Activated CD8-positive, alpha-beta memory T cell treated with anti-CD3 and anti-CD28 coated beads, Interleukin-2, amount 50 U/mL, for 48 hours (primary cell): Measurements from ENCODE around the gene QPCTL.

Experiments
- DNase-seq: peaks from one replicate; pipeline ENCODE4 v3.0.0-alpha.2; 2020

Gene QPCTL

GRCh38 chr19:45692187-45693105, at the start of gene QPCTL:
TSS of gene QPCTL (plus strand) at chr19:45692666. CDS start at chr19:45692704, 38 bp downstream.
- peak; percentile 94 for DNase-seq

DNA sequence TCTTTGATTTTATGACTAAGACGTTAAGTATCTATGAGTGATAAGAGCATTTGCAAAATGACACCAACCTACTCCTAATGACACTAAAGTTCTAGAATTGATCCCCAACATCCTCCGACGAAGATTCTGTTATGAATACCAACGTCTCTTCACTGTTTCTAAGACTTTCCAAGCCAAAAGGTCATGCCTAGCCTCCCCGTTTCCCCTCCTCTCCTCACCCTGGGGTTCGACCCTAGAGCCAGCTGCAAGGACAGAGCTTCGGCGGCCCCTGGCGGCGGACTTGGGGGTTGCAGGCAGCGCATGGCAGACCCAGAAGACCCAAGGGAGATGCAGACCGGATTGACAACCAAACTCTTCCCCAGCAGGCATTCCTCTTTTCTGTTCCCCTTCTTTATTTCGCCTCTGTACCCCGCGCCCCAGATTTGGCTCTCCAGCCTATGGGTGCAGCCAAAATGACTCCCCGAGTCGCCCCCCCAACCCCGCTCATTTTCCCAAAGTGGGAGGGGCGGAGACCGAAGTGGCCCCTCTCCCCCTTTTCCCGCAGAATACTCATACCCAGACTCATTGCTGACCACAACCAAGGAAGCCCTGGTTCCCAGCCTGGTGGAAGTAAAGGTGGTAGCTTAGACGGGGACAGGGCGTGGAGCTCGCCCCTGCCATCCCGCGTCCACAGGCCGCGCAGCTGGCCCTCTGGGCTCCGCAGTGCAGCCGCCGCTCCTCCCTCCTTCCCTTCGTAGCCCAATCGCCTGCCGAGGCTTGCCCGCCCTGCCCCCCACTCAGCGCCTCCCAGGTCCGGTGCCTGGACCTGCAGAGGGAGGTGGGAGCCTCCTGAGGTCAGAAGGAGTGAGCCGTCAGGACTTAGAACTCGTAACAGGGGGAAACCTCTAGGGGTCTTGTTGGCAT, 49.2 kb upstream of the QPCTL start:
- DNase-seq, result peak; percentile 99

GRCh38 chr19:45643927-45644771, 48.3 kb upstream of the QPCTL start:
- DNase-seq, result no peak

DNA sequence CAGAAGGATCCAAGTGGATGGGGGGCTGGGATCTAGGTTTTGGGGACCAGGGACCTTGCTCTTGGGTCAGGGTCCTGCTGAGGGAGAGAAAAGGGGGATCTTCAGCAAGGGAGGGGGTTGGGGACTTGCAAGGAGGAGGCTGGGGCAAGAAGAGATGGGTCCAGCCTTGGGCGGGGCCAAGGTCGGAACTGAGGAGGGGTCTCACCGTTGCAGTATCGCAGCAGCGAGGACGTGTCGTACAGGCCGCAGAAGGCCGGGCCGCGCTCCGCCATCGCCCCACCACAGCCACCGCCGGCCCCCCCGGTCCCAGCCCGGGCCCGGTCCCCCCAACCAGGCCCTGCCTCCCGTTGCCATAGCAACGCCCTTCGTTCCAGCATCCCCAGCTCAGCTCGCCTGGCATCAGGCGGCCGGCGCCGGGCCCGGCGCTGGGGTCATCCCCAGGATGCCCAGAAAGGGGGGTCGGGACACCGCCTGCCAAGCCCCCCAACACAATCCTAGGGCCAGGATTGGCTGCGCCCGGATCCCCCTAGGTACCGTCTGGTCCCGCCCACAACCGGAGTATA, 47.3 kb upstream of the QPCTL start:
- DNase-seq, result no peak

DNA sequence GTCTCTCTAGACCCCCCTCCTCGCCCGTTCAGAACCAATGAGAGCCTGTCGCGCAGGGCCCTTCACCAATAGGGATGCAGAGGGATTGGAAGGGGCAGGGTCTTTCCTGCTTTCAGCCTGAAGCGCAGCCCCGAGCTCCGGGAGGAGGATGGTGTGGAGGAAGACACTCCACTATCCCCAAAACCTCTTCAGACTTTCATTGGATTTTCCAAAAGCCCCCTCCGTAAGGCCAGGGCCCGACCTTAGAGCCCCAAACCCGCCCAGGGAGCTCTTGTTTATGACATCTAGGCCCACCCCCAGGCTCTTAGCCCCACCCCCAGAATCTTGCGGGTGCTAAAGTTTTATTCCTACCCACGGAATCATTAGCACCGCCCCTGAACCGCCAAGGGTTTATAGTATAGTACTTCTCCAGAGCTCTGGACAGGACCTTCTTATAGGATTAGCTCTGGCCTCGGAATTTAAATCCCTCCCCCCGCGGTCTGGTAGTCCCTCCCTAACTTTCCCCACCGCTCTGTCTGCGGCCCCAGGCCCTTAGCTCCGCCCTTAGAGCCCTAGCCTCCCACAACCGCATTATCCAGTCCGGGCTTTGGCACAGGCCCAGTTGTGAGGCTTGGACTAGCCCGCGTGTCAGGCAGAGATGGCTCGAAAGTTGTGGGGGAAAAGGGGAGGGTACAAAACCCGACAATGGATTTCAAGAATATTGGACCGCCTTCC, 46.7 kb upstream of the QPCTL start:
- DNase-seq, result peak; percentile 87

DNA sequence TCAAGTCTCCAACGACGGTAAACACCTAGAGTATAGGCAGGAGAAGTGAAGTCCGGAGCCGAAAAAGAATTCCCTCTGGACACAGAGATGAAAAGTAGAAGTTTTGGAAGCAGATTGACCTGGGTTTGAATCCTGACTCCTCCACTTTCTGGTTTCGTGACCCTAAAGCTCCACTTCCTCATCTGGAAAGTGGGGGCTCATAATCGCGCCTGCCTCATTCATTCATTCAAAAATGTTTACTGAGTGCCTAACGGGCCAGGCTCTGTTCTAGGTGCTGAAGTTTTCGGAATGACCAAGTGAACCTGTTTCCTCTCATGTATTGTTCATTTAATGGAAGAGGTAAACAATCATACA, 46.1 kb upstream of the QPCTL start:
- no peak for DNase-seq

DNA sequence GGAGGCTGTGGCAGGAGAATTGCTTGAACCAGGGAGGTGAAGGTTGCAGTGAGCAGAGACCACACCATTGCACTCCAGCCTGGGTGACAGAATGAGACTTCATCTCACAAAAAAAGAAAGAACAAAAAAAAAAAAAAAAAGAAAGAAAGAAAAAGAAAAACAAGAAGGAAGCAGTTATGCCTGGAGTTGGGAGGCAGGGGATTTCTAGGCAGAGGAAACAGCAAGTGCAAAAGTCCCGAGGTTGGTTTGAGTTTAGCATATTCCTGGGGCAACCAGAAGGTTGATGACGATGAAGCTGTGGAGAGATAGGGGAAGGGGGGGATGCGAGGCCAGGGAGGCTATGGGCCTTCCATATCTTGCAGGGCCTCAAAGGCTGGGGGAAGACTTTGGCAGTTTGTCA, 41.7 kb upstream of the QPCTL start:
- no peak for DNase-seq

GRCh38 chr19:45653634-45654033, 38.8 kb upstream of the QPCTL start:
- DNase-seq, result no peak

- no peak for DNase-seq
Measured at GRCh38 chr19:45655073-45655472, 37.4 kb upstream of the QPCTL start.

DNA sequence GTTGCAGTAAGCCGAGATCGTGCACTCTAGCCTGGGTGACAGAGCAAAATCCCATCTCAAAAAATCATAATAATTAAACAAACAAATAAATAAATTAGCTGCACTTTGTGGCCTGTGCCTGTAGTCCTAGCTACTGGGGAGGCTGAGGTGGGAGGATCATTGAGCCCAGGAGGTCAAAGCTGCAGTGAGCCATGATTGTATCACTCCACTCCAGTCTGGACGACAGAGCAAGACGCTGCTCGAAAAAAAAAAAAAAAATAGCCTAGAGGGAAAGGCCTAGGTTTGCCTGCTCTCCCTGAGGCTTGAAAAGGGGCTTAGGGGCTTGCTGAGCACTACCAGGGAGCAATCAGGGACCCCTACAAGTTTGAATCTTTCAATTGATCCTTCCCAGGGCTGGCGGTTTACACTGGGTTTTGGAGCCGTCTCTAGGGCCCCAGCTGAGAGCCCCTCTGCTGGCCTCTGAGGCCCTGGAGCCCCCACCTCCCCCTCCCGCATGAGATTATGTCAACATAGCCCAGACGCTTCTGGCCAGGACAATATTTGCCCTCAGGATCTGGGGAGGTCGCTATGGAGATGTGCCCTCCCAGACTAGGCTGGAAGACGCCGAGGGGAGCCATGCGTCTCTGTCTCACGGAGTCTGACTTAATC, 34.8 kb upstream of the QPCTL start:
- DNase-seq, result no peak

- no peak for DNase-seq
Measured at GRCh38 chr19:45659096-45659729, 33.3 kb upstream of the QPCTL start.

GRCh38 chr19:45660636-45661035, 31.8 kb upstream of the QPCTL start:
- DNase-seq, result no peak

DNA sequence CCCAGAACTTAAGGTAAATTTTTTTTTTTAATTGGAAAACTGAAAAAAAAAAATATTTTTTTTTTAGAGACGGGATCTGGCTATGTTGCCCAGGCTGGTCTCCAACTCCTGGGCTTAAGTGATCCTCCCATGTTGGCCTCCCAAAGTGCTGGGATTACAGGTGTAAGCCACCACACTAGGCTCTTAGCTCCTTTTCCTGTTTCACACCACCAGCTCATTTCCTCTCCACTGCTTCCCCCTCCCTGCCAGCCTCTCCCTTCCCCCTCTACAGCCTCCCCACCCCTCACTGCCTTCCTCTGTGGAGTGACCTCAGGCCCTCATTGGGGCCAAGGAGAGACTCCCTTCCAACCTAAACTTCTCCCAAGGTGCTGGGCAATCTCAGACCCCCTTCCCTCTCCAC, 28.7 kb upstream of the QPCTL start:
- DNase-seq, result no peak

- no peak for DNase-seq
Measured at GRCh38 chr19:45664575-45664974, 27.9 kb upstream of the QPCTL start.

DNA sequence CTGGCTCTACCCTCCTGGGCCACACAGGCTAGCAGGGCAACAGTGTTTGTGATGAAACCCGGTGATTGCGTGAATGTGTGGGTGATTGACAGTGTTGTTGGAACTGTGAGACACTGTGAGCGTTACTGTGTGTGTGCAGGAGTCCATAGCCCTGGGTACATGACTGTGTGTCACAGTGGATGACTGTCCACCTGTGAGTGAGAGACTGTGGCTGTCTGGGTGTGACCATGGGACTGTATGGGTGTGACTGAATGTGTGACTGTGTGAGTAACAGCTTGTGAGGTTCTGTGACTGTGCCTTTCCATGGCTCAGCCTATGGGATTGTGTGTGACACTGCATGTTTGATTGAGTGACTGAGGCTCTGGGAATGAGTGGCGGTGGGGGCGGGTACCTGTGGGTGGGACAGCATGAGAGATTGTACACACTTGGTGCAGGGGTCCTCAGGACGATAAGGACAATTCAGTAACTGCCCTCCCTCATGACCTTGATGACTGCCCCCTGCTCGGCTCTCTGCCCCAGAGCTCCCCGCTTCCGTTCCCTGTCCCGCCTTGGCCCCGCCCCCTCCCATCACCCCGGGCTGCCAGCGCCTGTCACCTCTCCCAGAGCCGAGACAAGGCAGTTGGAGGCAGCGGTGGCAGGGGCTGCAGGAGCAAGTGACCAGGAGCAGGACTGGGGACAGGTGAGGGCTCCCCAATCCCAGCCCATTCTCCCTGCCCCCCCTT, 24.7 kb upstream of the QPCTL start, which contains the start of gene GIPR:
TSS of gene GIPR (plus strand) at position 602 of the 722 bp plus-strand sequence. CDS start 1,300 bp downstream, outside the sequence.
- peak; percentile 85 for DNase-seq

GRCh38 chr19:45668342-45668871, 24.1 kb upstream of the QPCTL start:
- DNase-seq, result peak; percentile 65

DNA sequence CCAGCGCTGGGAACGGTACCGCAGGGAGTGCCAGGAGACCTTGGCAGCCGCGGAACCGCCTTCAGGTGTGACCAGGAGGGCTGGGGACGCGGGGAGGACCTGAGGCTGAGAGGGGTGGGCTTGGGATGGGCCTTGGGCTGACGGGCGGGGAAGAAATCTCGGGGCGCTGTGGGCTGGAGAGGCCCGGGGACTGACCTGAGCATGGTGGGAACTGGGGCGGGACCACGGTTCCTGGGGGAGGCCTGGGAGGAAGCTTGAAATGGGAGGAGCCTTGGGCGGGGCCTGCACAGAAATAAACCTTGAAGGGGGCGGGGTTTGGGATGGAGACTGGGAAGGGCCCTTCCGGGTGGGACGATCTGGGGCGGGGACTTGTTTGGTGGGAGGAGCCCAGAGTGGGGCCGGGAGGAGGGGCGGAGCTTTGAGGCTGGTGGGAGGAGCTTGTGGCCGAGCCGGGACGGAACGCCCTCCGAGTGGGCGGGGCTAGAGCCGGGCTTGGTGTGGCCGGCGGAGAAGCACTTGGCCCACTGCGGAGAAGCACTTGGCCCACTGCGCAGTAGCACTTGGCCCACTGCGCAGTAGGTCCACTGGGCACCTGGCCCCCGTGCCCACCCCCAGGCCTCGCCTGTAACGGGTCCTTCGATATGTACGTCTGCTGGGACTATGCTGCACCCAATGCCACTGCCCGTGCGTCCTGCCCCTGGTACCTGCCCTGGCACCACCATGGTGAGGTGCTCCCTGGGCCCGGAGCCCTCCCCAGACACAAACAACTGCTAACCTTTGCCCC, 21.6 kb upstream of the QPCTL start:
- DNase-seq, result peak; percentile 94

DNA sequence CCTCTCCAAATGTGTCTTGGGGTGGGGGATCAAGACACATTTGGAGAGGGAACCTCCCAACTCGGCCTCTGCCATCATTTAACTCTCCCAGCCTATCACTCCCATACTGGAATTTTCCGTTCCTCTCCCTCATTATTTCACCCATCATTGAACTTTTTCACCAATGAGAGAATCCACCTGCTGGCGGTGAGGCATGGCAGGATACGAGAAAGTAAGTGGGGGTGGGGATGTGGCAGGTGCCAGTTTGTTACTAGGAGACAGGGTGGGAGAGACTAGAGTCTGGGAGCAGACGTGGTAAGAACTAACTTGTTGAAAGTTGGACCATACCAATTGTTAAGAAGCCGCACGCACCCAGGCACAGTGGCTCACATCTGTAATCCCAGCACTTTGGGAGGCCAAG, 17.5 kb upstream of the QPCTL start:
- DNase-seq, result no peak

DNA sequence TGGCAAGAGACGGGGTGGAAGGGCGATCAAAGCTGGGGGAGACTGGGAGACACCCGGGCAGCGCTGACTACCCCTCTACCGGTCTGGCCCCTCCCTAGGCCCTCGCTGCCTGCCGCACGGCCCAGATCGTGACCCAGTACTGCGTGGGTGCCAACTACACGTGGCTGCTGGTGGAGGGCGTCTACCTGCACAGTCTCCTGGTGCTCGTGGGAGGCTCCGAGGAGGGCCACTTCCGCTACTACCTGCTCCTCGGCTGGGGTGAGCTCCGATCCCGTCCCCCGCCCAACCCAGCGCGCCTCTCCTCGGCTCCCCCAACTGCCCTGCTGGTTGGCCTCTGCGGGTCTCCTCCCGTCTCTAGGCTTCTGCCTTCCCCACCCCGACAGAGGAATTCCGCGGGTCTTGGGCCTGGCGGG, 15.6 kb upstream of the QPCTL start:
- peak; percentile 77 for DNase-seq
